HepG2 (cell line): ENCODE data around the gene DAD1. TPM values are rescaled to one million over a fixed set of nuclear protein-coding genes. Genes with fewer than 3 reads are reported as not detected.
A peak's percentile ranks its signal among the peaks of the same experiment; 100 is the strongest.

Source experiments
- ATAC-seq: fragments of 200-7000 bp; cut with Tn5 transposase; 3 replicates; pipeline ENCODE4 v1.9.1; 2020; ENCODE audit warnings: mild to moderate bottlenecking, moderate library complexity
- BruUV-seq: library from RNA; stranded (reverse); fragments of 400-500 nt; replicated peaks from 2 replicates; lab custom pipeline; 2021; lab: Mats Ljungman, UMichigan
- CTCF ChIA-PET: fragments of 300-600 bp; formaldehyde crosslinking; extraction: SDS; loops from one replicate; lab custom pipeline; 2021; ENCODE audit warnings: low total read pairs, inconsistent platforms, low intra/inter-chr PET ratio; lab: Yijun Ruan, JAX
- POLR2A ChIA-PET: fragments of 350-600 bp; sonication (Branson Sonifier 250); formaldehyde crosslinking; loops from one replicate; lab custom pipeline; 2020; ENCODE audit warnings: antibody characterized with exemption, inconsistent platforms; lab: Yijun Ruan, JAX
- DNase-seq: peaks from one replicate; pipeline ENCODE4 v3.0.0-alpha.2; 2015; ENCODE audit warnings: low spot score
- FAIRE-seq: peaks from 3 replicates; lab custom pipeline; 2011; peaks lifted over from hg19 to GRCh38; lab: Jason Lieb, UNC
- H2AFZ ChIP-seq: one replicate; pipeline ENCODE4 v1.6.1; 2011; ENCODE audit warnings: low read length, inconsistent platforms
- H3K27ac ChIP-seq: fragments of 300-600 bp; 3 replicates; pipeline ENCODE4 v1.8.0; 2011; ENCODE audit warnings: mixed run types, mild to moderate bottlenecking, mixed read lengths, low read length, inconsistent platforms; ENCODE audit not compliant: insufficient read depth; ENCODE audit errors: extremely low read length
- H3K27me3 ChIP-seq, 2 experiments: fragments of 200-600 bp in 1 of 2; 2 replicates in 1 of 2; 3 replicates in 1 of 2; pipeline versions ENCODE4 v1.6.0 to v1.8.0; 2011; ENCODE audit warnings: low read length in 2 of 2, mild to moderate bottlenecking in 2 of 2, moderate library complexity in 2 of 2, inconsistent platforms in 1 of 2; ENCODE audit not compliant: insufficient read depth in 2 of 2, control insufficient read depth in 1 of 2
- H3K36me3 ChIP-seq, 2 experiments: fragments of 200-600 bp in 1 of 2; replicated peaks in 1 of 2; 2 replicates in 1 of 2; 3 replicates in 1 of 2; pipeline versions ENCODE4 v1.5.1 to v1.8.0; 2011; ENCODE audit warnings: low read length in 2 of 2, inconsistent platforms in 1 of 2; ENCODE audit not compliant: insufficient read depth in 2 of 2, control insufficient read depth in 1 of 2
- H3K4me1 ChIP-seq: 2 replicates; pipeline ENCODE4 v1.5.1; 2012; ENCODE audit warnings: low read length, inconsistent platforms; ENCODE audit not compliant: insufficient read depth
- H3K4me2 ChIP-seq: 2 replicates; pipeline ENCODE4 v1.6.0; 2011; ENCODE audit warnings: low read depth, low read length, inconsistent platforms
- H3K4me3 ChIP-seq, 3 experiments: fragments of 200-600 bp in 1 of 3; sonication (generic), shearing (Covaris generic) in 1 of 3; replicated peaks in 1 of 3; 2 replicates each; pipeline ENCODE4 v1.5.1; 2011 to 2016; ENCODE audit warnings: low read length in 3 of 3, inconsistent platforms in 2 of 3, low read depth in 2 of 3, mild to moderate bottlenecking in 2 of 3, control low read depth in 1 of 3, mixed read lengths in 1 of 3; ENCODE audit not compliant: insufficient read depth in 1 of 3
- H3K79me2 ChIP-seq: one replicate; pipeline ENCODE4 v1.6.1; 2011; ENCODE audit warnings: low read length, inconsistent platforms; ENCODE audit not compliant: insufficient read depth
- H3K9ac ChIP-seq: 2 replicates; pipeline ENCODE4 v1.6.0; 2011; ENCODE audit warnings: mild to moderate bottlenecking, low read depth, low read length, inconsistent platforms; ENCODE audit not compliant: insufficient read depth
- H3K9me3 ChIP-seq: 2 replicates; pipeline ENCODE4 v1.5.1; 2012; ENCODE audit warnings: mild to moderate bottlenecking, low read length
- H4K20me1 ChIP-seq: 2 replicates; pipeline ENCODE4 v1.6.0; 2011; ENCODE audit warnings: inconsistent platforms, mild to moderate bottlenecking, low read length, moderate library complexity; ENCODE audit not compliant: insufficient read depth
- ATF3 ChIP-seq: sonication (generic); formaldehyde crosslinking; IDR thresholded peaks from 2 replicates; pipeline ENCODE4 v1.4.0; 2020; ENCODE audit warnings: missing genetic modification reagents
- BRD4 ChIP-seq: sonication (generic); formaldehyde crosslinking; IDR thresholded peaks from 2 replicates; pipeline ENCODE4 v1.4.0; 2020; ENCODE audit warnings: missing genetic modification reagents
- HCFC1 ChIP-seq: fragments of 150-350 bp; IDR thresholded peaks from 2 replicates; pipeline ENCODE4 v1.6.1; 2014; ENCODE audit warnings: low read depth, low read length
- TRAFD1 ChIP-seq: sonication (generic); formaldehyde crosslinking; IDR thresholded peaks from 2 replicates; pipeline ENCODE4 v1.5.1; 2020; ENCODE audit warnings: missing genetic modification reagents, mild to moderate bottlenecking, borderline replicate concordance
- ZNF446 ChIP-seq: sonication (generic); formaldehyde crosslinking; IDR thresholded peaks from 2 replicates; pipeline ENCODE4 v1.5.0; 2020; ENCODE audit warnings: mild to moderate bottlenecking, missing genetic modification reagents
- ZNF768 ChIP-seq: sonication (generic); formaldehyde crosslinking; IDR thresholded peaks from 2 replicates; pipeline ENCODE4 v1.4.0; 2020; ENCODE audit warnings: missing genetic modification reagents
- ZNF83 ChIP-seq: sonication (generic); formaldehyde crosslinking; IDR thresholded peaks from 2 replicates; pipeline ENCODE4 v1.4.0; 2020; ENCODE audit warnings: missing genetic modification reagents, mild to moderate bottlenecking, borderline replicate concordance
- WGBS: methylation state at CpG from one replicate; pipeline ENCODE4 v1.1.6; 2017; ENCODE audit warnings: low lambda C conversion rate; 5-methylcytosine and 5-hydroxymethylcytosine counted together
- in situ Hi-C: cut with HindIII; loops from 2 replicates; pipeline ENCODE4 v1.10.0; 2017; ENCODE audit warnings: low pct_unique_long_range_greater_than_20kb; ENCODE audit not compliant: extremely low pct_ligation_motif_present
- intact Hi-C: fragments of 100-400 bp; cut with micrococcal nuclease; formaldehyde crosslinking; loops from one replicate; pipeline ENCODE4 v1.10.0; 2022; ENCODE audit not compliant: unreplicated experiment
- polyA plus RNA-seq, 8 experiments: library from polyadenylated mRNA; depleted of rRNA in 3 of 8; stranded (reverse) in 7 of 8; unstranded in 1 of 8; fragments of >200 nt; fragmentation: Illumina TruSeq in 4 of 8; extraction: Trizol in 4 of 8; gene quantifications; 2 replicates each; pipeline versions ENCODE4 v1.2.1 to v1.2.3, GENCODE V29; 2011 to 2016; ENCODE audit warnings: low read depth in 4 of 8, missing spikeins in 1 of 8, mixed read lengths in 1 of 8; ENCODE audit not compliant: insufficient read depth in 1 of 8
- total RNA-seq, 5 experiments: library from RNA; depleted of rRNA; stranded (reverse); fragments of >200 nt; fragmentation: Illumina TruSeq; extraction: Trizol; gene quantifications; 2 replicates each; pipeline ENCODE4 v1.2.3, GENCODE V29; 2016; ENCODE audit warnings: low read depth in 1 of 5

Gene DAD1
- total and polyA plus RNA-seq, 2 of the 13 experiments (the other 11 are each of a cell fraction or from before 2014, with no cell fraction given): 558 to 626 TPM

GRCh38 chr14:22549981-22550673 lies 38.9 kb downstream of the DAD1 start:
- CTCF ChIA-PET: no interaction called here
- Histone ChIP-seq H3K4me3 (no peak overlapping the region), H3K27ac (no peak overlapping the region), H3K4me1 (0 out of 2 replicates have a peak, but pooled peaks cover 8% of the 10 kb centered on the region), H3K9ac (no peak overlapping the region), H3K36me3 (no peaks in the 10 kb centered on the region), H4K20me1 (no peaks in the 10 kb centered on the region), H3K9me3 (no peaks in the 10 kb centered on the region), H3K27me3 (peaks cover 11 to 82% of the 10 kb centered on the region in 2 experiments; a peak in 4 of 5 replicates), H3K79me2 (no peaks in the 10 kb centered on the region), H3K4me2 (no peak overlapping the region), H2AFZ (no peak overlapping the region)
- POLR2A ChIA-PET: no interaction called here
- 39% methylated on average over 11 of the region's 11 CpGs for WGBS
- in situ Hi-C loops (no loop called here), intact Hi-C loops (no loop called here)
- TF ChIP-seq ZNF446 (0 out of 2 replicates have a peak, but pooled peaks have one; percentile 3), ATF3 (CRISPR knock-in tag) (peak; percentile 25; the same call in 1 of the 2 replicates), HCFC1 (0 out of 2 replicates have a peak, but pooled peaks have one; percentile 2), BRD4 (CRISPR knock-in tag) (no peak), ZNF768 (CRISPR knock-in tag) (0 out of 2 replicates have a peak, but pooled peaks have one; percentile 28), TRAFD1 (CRISPR knock-in tag) (no peak), ZNF83 (CRISPR knock-in tag) (0 out of 2 replicates have a peak, but pooled peaks have one; percentile 26)
- no peak for DNase-seq
- no peak for ATAC-seq
- no TSS peak for BruUV-seq
- FAIRE-seq: no peak
